ENCODE measurements around the gene XPO6.

Gene XPO6

GRCh38 chr16:28091656-28092055 is 120.1 kb downstream of the XPO6 start:
- DNase-seq (ENCODE audit: low read depth in 2 of 2) = no peak

GRCh38 chr16:28090646-28091377 is 121.0 kb downstream of the XPO6 start:
- DNase-seq (ENCODE audit: low read depth in 2 of 2) = no peak

- DNase-seq (ENCODE audit: low read depth in 2 of 2) = no peak
These were observed 121.8 kb downstream of the XPO6 start for GRCh38 chr16:28089992-28090365.

GRCh38 chr16:28089205-28089991 is 122.4 kb downstream of the XPO6 start:
- no peak for DNase-seq (ENCODE audit: low read depth in 2 of 2)

GRCh38 chr16:28087675-28088300 is 124.0 kb downstream of the XPO6 start:
- no peak for DNase-seq (ENCODE audit: low read depth in 2 of 2)

- DNase-seq (ENCODE audit: low read depth in 2 of 2) = no peak
These were observed 124.6 kb downstream of the XPO6 start for GRCh38 chr16:28087140-28087660.

- DNase-seq (ENCODE audit: low read depth in 2 of 2) = no peak
These were observed 125.3 kb downstream of the XPO6 start for GRCh38 chr16:28086186-28087139.

- no peak for DNase-seq (ENCODE audit: low read depth in 2 of 2)
These were observed 126.2 kb downstream of the XPO6 start for GRCh38 chr16:28085389-28086171.

- no peak for DNase-seq (ENCODE audit: low read depth in 2 of 2)
These were observed 127.6 kb downstream of the XPO6 start for GRCh38 chr16:28084209-28084608.

GRCh38 chr16:28082624-28083023 is 129.1 kb downstream of the XPO6 start:
- DNase-seq (ENCODE audit: low read depth in 2 of 2) = no peak

GRCh38 chr16:28081391-28081968 is 130.3 kb downstream of the XPO6 start:
- DNase-seq (ENCODE audit: low read depth in 2 of 2) = no peak

GRCh38 chr16:28078261-28078660 is 133.5 kb downstream of the XPO6 start:
- DNase-seq (ENCODE audit: low read depth in 2 of 2) = no peak

GRCh38 chr16:28073836-28074235 is 137.9 kb downstream of the XPO6 start:
- DNase-seq (ENCODE audit: low read depth in 2 of 2) = no peak

- no peak for DNase-seq (ENCODE audit: low read depth in 2 of 2)
These were observed 139.7 kb downstream of the XPO6 start for GRCh38 chr16:28072087-28072486.

GRCh38 chr16:28069971-28070794 is 141.6 kb downstream of the XPO6 start:
- DNase-seq (ENCODE audit: low read depth in 2 of 2) = no peak

GRCh38 chr16:28068976-28069375 is 142.8 kb downstream of the XPO6 start:
- no peak for DNase-seq (ENCODE audit: low read depth in 2 of 2)

GRCh38 chr16:28067604-28068379 is 144.0 kb downstream of the XPO6 start:
- DNase-seq (ENCODE audit: low read depth in 2 of 2) = no peak

- no peak for DNase-seq (ENCODE audit: low read depth in 2 of 2)
These were observed 147.0 kb downstream of the XPO6 start for GRCh38 chr16:28064706-28065249.
